ENCODE measurements around the gene MLKL.

GRCh38 chr16:74637742-74638453 lies 62.8 kb downstream of the MLKL start:
- TF ChIP-seq POLR2A (IDR thresholded peaks at IDR 0.05) (no peak), CTCF (IDR thresholded peaks at IDR 0.05 in 4 of 5, conservative IDR thresholded peaks at IDR 0.05 in 1 of 5) (no peak)
